GM23248 (cell line): Measurements from ENCODE around the gene COA8.

Source experiments
- EZH2 ChIP-seq: fragments of 200-600 bp; sonication (generic); IDR thresholded peaks from 2 replicates; pipeline ENCODE4 v1.6.1; 2018; ENCODE audit warnings: antibody characterized with exemption, mild to moderate bottlenecking; ENCODE audit not compliant: insufficient read depth, poor library complexity, severe bottlenecking
- EZH2phosphoT487 ChIP-seq: fragments of 200-600 bp; sonication (generic); IDR thresholded peaks from 2 replicates; pipeline ENCODE4 v1.6.1; 2018; ENCODE audit warnings: antibody characterized with exemption, moderate library complexity, mild to moderate bottlenecking, low read depth; ENCODE audit not compliant: insufficient read depth

GRCh38 chr14:103621860-103622259, 59.1 kb downstream of the COA8 start:
- TF ChIP-seq EZH2 = no peak
- TF ChIP-seq EZH2phosphoT487 = no peak
